Transverse colon (tissue), 4 donors: ENCODE measurements around the gene REC8. TPM values are rescaled to one million over a fixed set of nuclear protein-coding genes. Genes with fewer than 3 reads are reported as not detected.
A peak's percentile ranks its signal among the peaks of the same experiment; 100 is the strongest.

Experiments
- DNase-seq: peaks from one replicate; pipeline ENCODE4 v3.0.0-alpha.2; 2019
- H3K27ac ChIP-seq, 4 donors: fragments of 200-600 bp; sonication (generic); 2 replicates each; pipeline ENCODE4 v1.5.1; 2016 to 2018; ENCODE audit warnings: inconsistent platforms in 4 of 4
- H3K27me3 ChIP-seq: fragments of 200-600 bp; sonication (generic); 2 replicates; pipeline ENCODE4 v1.5.1; 2017; ENCODE audit warnings: inconsistent platforms
- H3K36me3 ChIP-seq, 4 donors: fragments of 200-600 bp; sonication (generic); 2 replicates each; pipeline ENCODE4 v1.5.1; 2017 to 2019; ENCODE audit warnings: inconsistent platforms in 4 of 4
- H3K4me1 ChIP-seq, 4 donors: fragments of 200-600 bp; sonication (generic); 2 replicates each; pipeline ENCODE4 v1.5.1; 2017 to 2020; ENCODE audit warnings: inconsistent platforms in 4 of 4
- H3K4me3 ChIP-seq, 4 donors: fragments of 200-600 bp; sonication (generic); 1 replicate in 1 of 4; 2 replicates in 3 of 4; pipeline versions ENCODE4 v1.5.1 to v1.6.1; 2017 to 2019; ENCODE audit warnings: inconsistent platforms in 4 of 4
- H3K9me3 ChIP-seq, 2 donors: fragments of 200-600 bp; sonication (generic); 2 replicates each; pipeline ENCODE4 v1.5.1; 2017 to 2019; ENCODE audit warnings: inconsistent platforms in 2 of 2
- EP300 ChIP-seq: sonication (generic); formaldehyde crosslinking; IDR thresholded peaks from one replicate; pipeline ENCODE4 v1.6.1; 2017; ENCODE audit warnings: antibody characterized with exemption, low read depth
- POLR2A ChIP-seq: fragments of 450-650 bp; IDR thresholded peaks from one replicate; pipeline ENCODE4 v1.6.1; 2016; ENCODE audit warnings: antibody characterized with exemption, mild to moderate bottlenecking, moderate library complexity
- POLR2AphosphoS5 ChIP-seq, 3 donors: sonication (generic); formaldehyde crosslinking; IDR thresholded peaks; one replicate each; pipeline ENCODE4 v1.6.1; 2016; ENCODE audit warnings: antibody characterized with exemption in 3 of 3
- WGBS, 2 donors: methylation state at CpG; one replicate each; pipeline ENCODE4 v1.1.5; 2018; ENCODE audit warnings: low coverage in 1 of 2; 5-methylcytosine and 5-hydroxymethylcytosine counted together
- in situ Hi-C, 4 donors: fragments of 200-750 bp; cut with MboI; loops; one replicate each; pipeline versions ENCODE4 v1.15.0 to v1.15.1; 2017; ENCODE audit warnings: low sequenced_read_pairs in 3 of 4, low pct_ligation_motif_present in 1 of 4, low pct_unique_long_range_greater_than_20kb in 1 of 4
- intact Hi-C: fragments of 100-400 bp; cut with DNase I; formaldehyde crosslinking; loops from one replicate; pipeline ENCODE4 v1.15.1; 2023; ENCODE audit warnings: low total_unique reads
- total RNA-seq, 4 donors: library from RNA; depleted of rRNA; stranded (reverse); fragments of >200 nt; gene quantifications; one replicate each; pipeline ENCODE4 v1.1.0, GENCODE V29; 2016
- TF ChIP-seq, protein P1 (sequence below), 5 experiments: fragments of 200-600 bp in 3 of 5; fragments of 450-650 bp in 2 of 5; sonication (generic) in 3 of 5; IDR thresholded peaks; 1 replicate in 2 of 5; 2 replicates in 3 of 5; pipeline ENCODE4 v1.5.1; 2016 to 2017; ENCODE audit warnings: antibody characterized with exemption in 5 of 5, inconsistent platforms in 3 of 5, mild to moderate bottlenecking in 2 of 5, moderate library complexity in 1 of 5

Gene REC8
- total RNA-seq, 4 donors from 2014 or later, result 11.3 to 112 (median 31.2) TPM

GRCh38 chr14:24132976-24133375 is 38.9 kb upstream of the REC8 start:
- no peaks in the 10 kb centered on the region for H3K27me3 ChIP-seq
- H3K4me1 ChIP-seq, result peaks cover 12 to 21% (median 14%) of the 10 kb centered on the region in 4 donors
- no peak for DNase-seq
- in situ Hi-C loops (no loop called here), intact Hi-C loops (no loop called here)
- TF ChIP-seq, protein P1, sequence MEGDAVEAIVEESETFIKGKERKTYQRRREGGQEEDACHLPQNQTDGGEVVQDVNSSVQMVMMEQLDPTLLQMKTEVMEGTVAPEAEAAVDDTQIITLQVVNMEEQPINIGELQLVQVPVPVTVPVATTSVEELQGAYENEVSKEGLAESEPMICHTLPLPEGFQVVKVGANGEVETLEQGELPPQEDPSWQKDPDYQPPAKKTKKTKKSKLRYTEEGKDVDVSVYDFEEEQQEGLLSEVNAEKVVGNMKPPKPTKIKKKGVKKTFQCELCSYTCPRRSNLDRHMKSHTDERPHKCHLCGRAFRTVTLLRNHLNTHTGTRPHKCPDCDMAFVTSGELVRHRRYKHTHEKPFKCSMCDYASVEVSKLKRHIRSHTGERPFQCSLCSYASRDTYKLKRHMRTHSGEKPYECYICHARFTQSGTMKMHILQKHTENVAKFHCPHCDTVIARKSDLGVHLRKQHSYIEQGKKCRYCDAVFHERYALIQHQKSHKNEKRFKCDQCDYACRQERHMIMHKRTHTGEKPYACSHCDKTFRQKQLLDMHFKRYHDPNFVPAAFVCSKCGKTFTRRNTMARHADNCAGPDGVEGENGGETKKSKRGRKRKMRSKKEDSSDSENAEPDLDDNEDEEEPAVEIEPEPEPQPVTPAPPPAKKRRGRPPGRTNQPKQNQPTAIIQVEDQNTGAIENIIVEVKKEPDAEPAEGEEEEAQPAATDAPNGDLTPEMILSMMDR (IDR thresholded peaks at IDR 0.05), result no peak
- TF ChIP-seq POLR2AphosphoS5 (IDR thresholded peaks at IDR 0.05) (no peak), POLR2A (no peak), EP300 (no peak)
- no peak overlapping the region for H3K4me3 ChIP-seq
- H3K9me3 ChIP-seq, result no peaks in the 10 kb centered on the region
- 90 to 95% methylated on average over 2 of the region's 2 CpGs for WGBS, 2 donors
- H3K36me3 ChIP-seq, result peaks cover 0 to 3% (median 0%) of the 10 kb centered on the region in 4 donors
- no peak overlapping the region for H3K27ac ChIP-seq

DNA sequence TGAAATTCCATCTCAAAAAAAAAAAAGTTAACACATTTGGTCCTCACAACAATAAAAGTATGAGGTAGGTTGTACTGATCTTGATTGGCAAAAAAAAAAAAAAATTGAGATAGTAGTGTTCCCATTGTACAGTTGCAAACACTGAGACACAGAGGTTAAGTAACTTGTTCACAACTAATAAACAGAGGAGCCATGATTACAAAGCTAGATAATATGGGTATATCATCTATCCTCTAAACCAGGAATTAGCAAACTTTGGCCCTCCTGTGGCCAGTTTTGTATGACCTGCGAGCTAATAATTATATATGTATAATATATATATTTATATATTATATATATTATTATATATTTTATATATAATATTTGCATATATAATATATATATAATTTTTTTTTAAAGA is 38.1 kb upstream of the REC8 start:
- peaks cover 12 to 26% (median 14%) of the 10 kb centered on the region in 4 donors for H3K4me1 ChIP-seq
- H3K36me3 ChIP-seq, result peaks cover 0 to 11% (median 2%) of the 10 kb centered on the region in 4 donors
- TF ChIP-seq POLR2AphosphoS5 (IDR thresholded peaks at IDR 0.05) (no peak), POLR2A (no peak)
- TF ChIP-seq, protein P1 (IDR thresholded peaks at IDR 0.05), result no peak
- no peak overlapping the region for H3K4me3 ChIP-seq
- WGBS, 2 donors, result 98 to 100% methylated on average over 1 of the region's 1 CpG
- H3K27ac ChIP-seq, result no peak overlapping the region
- no peaks in the 10 kb centered on the region for H3K27me3 ChIP-seq
- in situ Hi-C loops (no loop called here), intact Hi-C loops (no loop called here)
- no peaks in the 10 kb centered on the region for H3K9me3 ChIP-seq
- DNase-seq, result no peak

DNA sequence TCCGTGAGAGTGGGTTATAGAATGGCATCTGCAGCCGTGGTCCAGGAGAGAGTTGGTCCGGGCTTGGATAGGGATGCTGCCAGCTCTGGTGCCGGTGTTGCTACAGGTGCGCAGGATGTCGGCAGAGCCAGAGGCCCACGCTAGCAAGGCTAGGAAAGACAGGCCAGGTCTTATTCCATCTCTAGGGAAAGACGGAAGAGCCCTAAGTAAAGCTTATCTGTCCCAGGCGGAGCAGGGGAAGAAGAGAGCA is 36.4 kb upstream of the REC8 start:
- peak overlapping the region; percentile 29 to 98 (median 72) for H3K4me3 ChIP-seq
- peaks cover 21 to 43% (median 27%) of the 10 kb centered on the region in 4 donors for H3K4me1 ChIP-seq
- no peak for DNase-seq
- no peaks in the 10 kb centered on the region for H3K9me3 ChIP-seq
- in situ Hi-C loops, result no loop called here
- TF ChIP-seq POLR2A, result no peak
- TF ChIP-seq, protein P1 (IDR thresholded peaks at IDR 0.05), result no peak
- no peak for TF ChIP-seq EP300
- no peak for TF ChIP-seq POLR2AphosphoS5 (IDR thresholded peaks at IDR 0.05)
- no peaks in the 10 kb centered on the region for H3K27me3 ChIP-seq
- intact Hi-C loops, result loop anchor here (5.0 kb wide), 1 partner anchor 162 kb away; the partner anchor contains the start of genes DHRS1 and NOP9
- H3K27ac ChIP-seq, result peak overlapping the region; percentile 89 to 98 (median 95)
- 6 to 7% methylated on average over 2 to 9 of the region's 9 CpGs for WGBS, 2 donors
- H3K36me3 ChIP-seq, result peaks cover 0 to 19% (median 2%) of the 10 kb centered on the region in 4 donors

- TF ChIP-seq, protein P1 (IDR thresholded peaks at IDR 0.05), result no peak
- peak; percentile 60 to 91 (median 88) for TF ChIP-seq POLR2AphosphoS5 (IDR thresholded peaks at IDR 0.05)
- no peak for TF ChIP-seq EP300
- TF ChIP-seq POLR2A, result peak; percentile 63
- intact Hi-C loops, result loop anchor here (5.0 kb wide), 1 partner anchor 161 kb away; the partner anchor contains the start of genes DHRS1 and NOP9
- 0% methylated on average over 11 to 19 of the region's 75 CpGs for WGBS, 2 donors
- in situ Hi-C loops, result no loop called here
- peaks cover 0 to 19% (median 2%) of the 10 kb centered on the region in 4 donors for H3K36me3 ChIP-seq
- peak within 1 kb of the TSS; percentile 70 to 98 (median 84) for H3K4me3 ChIP-seq
- H3K27ac ChIP-seq, result peak within 1 kb of the TSS; percentile 89 to 98 (median 95)
- peaks cover 21 to 45% (median 30%) of the 10 kb centered on the region in 4 donors for H3K4me1 ChIP-seq
- DNase-seq, result peak; percentile 97
- H3K9me3 ChIP-seq, result no peaks in the 10 kb centered on the region
- no peaks in the 10 kb centered on the region for H3K27me3 ChIP-seq
Measured at GRCh38 chr14:24135834-24136683, 35.8 kb upstream of the REC8 start, which contains the start of gene PSME1. Gene PSME1 (plus strand): TSS chr14:24136194. CDS start chr14:24136263, 69 bp downstream.
